T-helper 9 cell (primary cell): ENCODE results near the gene SHB.

Experiments used
- DNase-seq: peaks from one replicate; pipeline ENCODE4 v3.0.0-alpha.2; 2020

The SHB gene

GRCh38 chr9:37947471-37947870, 121.6 kb downstream of the SHB start:
- DNase-seq, result no peak

- DNase-seq, result no peak
Measured at GRCh38 chr9:37946971-37947370, 122.1 kb downstream of the SHB start.

GRCh38 chr9:37946041-37946440, 123.0 kb downstream of the SHB start:
- DNase-seq, result no peak

- no peak for DNase-seq
Measured at GRCh38 chr9:37944671-37945481, 124.2 kb downstream of the SHB start.

- DNase-seq, result no peak
Measured at GRCh38 chr9:37944266-37944650, 124.8 kb downstream of the SHB start.

- no peak for DNase-seq
Measured at GRCh38 chr9:37943345-37944265, 125.4 kb downstream of the SHB start.

- no peak for DNase-seq
Measured at GRCh38 chr9:37942621-37943344, 126.2 kb downstream of the SHB start.

- DNase-seq, result no peak
Measured at GRCh38 chr9:37941253-37941652, 127.8 kb downstream of the SHB start.

GRCh38 chr9:37939575-37940095, 129.4 kb downstream of the SHB start:
- DNase-seq, result no peak

- no peak for DNase-seq
Measured at GRCh38 chr9:37938121-37938891, 130.7 kb downstream of the SHB start.

- DNase-seq, result no peak
Measured at GRCh38 chr9:37937366-37937765, 131.7 kb downstream of the SHB start.

GRCh38 chr9:37936965-37937364, 132.1 kb downstream of the SHB start:
- DNase-seq, result no peak

GRCh38 chr9:37936376-37936775, 132.7 kb downstream of the SHB start:
- DNase-seq, result no peak

- DNase-seq, result no peak
Measured at GRCh38 chr9:37935096-37935495, 133.9 kb downstream of the SHB start.

GRCh38 chr9:37931592-37931991, 137.4 kb downstream of the SHB start:
- DNase-seq, result no peak

GRCh38 chr9:37929441-37929895, 139.6 kb downstream of the SHB start:
- no peak for DNase-seq

GRCh38 chr9:37928552-37929430, 140.2 kb downstream of the SHB start:
- no peak for DNase-seq

GRCh38 chr9:37927601-37928551, 141.2 kb downstream of the SHB start:
- DNase-seq, result no peak

- no peak for DNase-seq
Measured at GRCh38 chr9:37927132-37927531, 141.9 kb downstream of the SHB start.

- DNase-seq, result no peak
Measured at GRCh38 chr9:37926737-37927118, 142.3 kb downstream of the SHB start.
